Fibroblast of lung (primary cell): ENCODE results near the gene SYNE1.

ENCODE experiments used
- CTCF ChIP-seq, 2 donors: IDR thresholded peaks in 1 of 2; conservative IDR thresholded peaks in 1 of 2; 1 replicate in 1 of 2; 2 replicates in 1 of 2; pipeline ENCODE4 v1.5.1; 2011 to 2012; ENCODE audit warnings: low read length in 2 of 2, control low read depth in 1 of 2, inconsistent platforms in 1 of 2, low read depth in 1 of 2, mild to moderate bottlenecking in 1 of 2
- EZH2 ChIP-seq: IDR thresholded peaks from 2 replicates; pipeline ENCODE4 v1.5.1; 2012; ENCODE audit warnings: low read length, control low read depth, mild to moderate bottlenecking; ENCODE audit errors: missing control alignments

- no peak for TF ChIP-seq CTCF (conservative IDR thresholded peaks at IDR 0.05 in 1 of 2, IDR thresholded peaks at IDR 0.05 in 1 of 2; ENCODE audit: low read depth in 1 of 2, low read length in 2 of 2)
- no peak for TF ChIP-seq EZH2
Measured at GRCh38 chr6:152632121-152632782, 4.9 kb downstream of the SYNE1 start.
